GM10248 (cell line): ENCODE data around the gene PLEKHO1.
A peak's percentile ranks its signal among the peaks of the same experiment; 100 is the strongest.

Source experiments
- CTCF ChIA-PET: fragments of 300-600 bp; sonication (Branson Sonifier 250); formaldehyde crosslinking; extraction: SDS; loops from one replicate; lab custom pipeline; 2021; ENCODE audit warnings: antibody characterized with exemption; lab: Yijun Ruan, JAX
- POLR2A ChIA-PET: fragments of 350-650 bp; sonication (Branson Sonifier 250); formaldehyde crosslinking; extraction: SDS; loops from one replicate; lab custom pipeline; 2020; ENCODE audit warnings: antibody characterized with exemption; lab: Yijun Ruan, JAX
- DNase-seq: peaks from one replicate; pipeline ENCODE4 v3.0.0; 2012; ENCODE audit errors: extremely low spot score
- TF ChIP-seq, protein P1 (sequence below): IDR thresholded peaks from 2 replicates; pipeline ENCODE4 v1.5.1; 2012; ENCODE audit warnings: mild to moderate bottlenecking, low read depth; ENCODE audit errors: extremely low read depth, missing control alignments, control extremely low read depth

Gene PLEKHO1

DNA sequence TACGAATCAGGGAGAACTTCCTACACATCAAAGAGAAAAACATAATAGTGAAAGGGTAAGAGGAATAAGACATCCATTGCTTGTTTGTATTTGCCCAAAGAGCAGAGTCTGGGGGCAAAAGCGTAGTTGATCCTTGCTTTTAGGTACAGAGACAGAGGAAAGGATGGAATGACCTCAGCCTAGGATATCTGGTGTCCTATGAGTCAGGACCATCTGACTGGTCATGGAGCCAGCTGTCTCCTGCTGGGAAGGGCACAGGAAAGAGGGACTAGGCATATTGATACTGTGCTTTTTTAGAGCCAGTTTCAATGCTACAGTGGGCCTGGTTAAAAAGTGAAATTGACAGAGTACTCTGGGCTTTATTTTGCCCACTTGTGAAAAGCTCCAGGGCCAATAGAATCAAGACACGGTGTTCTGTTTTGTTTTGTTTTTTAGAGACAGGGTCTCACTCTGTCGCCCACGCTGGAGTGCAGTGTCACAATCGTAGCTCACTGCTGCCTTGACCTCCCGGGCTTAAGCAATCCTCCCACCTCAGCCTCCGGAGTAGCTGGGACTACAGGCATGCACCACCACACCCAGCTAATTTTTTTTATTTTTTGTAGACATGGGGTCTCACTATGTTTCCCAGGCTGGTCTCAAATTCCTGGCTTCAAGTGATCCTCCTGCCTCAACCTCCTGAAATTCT is 3.2 kb downstream of the PLEKHO1 start:
- no peak for DNase-seq
- ChIA-PET CTCF (interaction anchor here (1.2 to 7.3 kb wide), 4 partner anchors 11 to 266 kb away, joined by 4 to 82 read pairs (median 5); a partner anchor contains a TSS), POLR2A (interaction anchor here (4.4 kb wide), 1 partner anchor 8 kb away, joined by 25 read pairs; no protein-coding TSS in a partner anchor)
- TF ChIP-seq, protein P1, sequence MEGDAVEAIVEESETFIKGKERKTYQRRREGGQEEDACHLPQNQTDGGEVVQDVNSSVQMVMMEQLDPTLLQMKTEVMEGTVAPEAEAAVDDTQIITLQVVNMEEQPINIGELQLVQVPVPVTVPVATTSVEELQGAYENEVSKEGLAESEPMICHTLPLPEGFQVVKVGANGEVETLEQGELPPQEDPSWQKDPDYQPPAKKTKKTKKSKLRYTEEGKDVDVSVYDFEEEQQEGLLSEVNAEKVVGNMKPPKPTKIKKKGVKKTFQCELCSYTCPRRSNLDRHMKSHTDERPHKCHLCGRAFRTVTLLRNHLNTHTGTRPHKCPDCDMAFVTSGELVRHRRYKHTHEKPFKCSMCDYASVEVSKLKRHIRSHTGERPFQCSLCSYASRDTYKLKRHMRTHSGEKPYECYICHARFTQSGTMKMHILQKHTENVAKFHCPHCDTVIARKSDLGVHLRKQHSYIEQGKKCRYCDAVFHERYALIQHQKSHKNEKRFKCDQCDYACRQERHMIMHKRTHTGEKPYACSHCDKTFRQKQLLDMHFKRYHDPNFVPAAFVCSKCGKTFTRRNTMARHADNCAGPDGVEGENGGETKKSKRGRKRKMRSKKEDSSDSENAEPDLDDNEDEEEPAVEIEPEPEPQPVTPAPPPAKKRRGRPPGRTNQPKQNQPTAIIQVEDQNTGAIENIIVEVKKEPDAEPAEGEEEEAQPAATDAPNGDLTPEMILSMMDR: no peak

DNA sequence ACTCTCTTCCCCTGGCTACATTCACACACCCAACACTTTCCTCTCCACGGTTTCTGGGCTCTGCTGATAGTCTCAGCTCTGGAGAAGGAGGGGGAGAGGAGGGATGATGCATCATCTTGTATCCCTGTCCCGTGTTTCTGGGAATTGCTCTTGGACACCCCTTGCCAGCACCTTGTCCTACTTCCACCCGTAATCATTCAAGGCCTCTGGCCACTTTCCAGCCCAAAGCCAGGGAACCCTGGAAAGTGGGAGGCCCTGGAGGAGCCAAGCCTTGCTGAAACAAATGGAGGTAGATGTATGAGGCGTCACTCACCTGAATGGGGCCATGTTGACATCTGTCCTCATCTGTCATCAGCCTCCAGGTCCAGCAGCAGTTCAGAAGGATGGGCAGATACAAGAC is 4.4 kb downstream of the PLEKHO1 start:
- CTCF ChIA-PET: interaction anchor here (1.4 to 7.3 kb wide), 3 partner anchors 9 to 268 kb away, joined by 4 to 82 read pairs (median 5); a partner anchor contains a TSS
- DNase-seq: no peak
- TF ChIP-seq, protein P1: no peak
- POLR2A ChIA-PET: no interaction called here

DNA sequence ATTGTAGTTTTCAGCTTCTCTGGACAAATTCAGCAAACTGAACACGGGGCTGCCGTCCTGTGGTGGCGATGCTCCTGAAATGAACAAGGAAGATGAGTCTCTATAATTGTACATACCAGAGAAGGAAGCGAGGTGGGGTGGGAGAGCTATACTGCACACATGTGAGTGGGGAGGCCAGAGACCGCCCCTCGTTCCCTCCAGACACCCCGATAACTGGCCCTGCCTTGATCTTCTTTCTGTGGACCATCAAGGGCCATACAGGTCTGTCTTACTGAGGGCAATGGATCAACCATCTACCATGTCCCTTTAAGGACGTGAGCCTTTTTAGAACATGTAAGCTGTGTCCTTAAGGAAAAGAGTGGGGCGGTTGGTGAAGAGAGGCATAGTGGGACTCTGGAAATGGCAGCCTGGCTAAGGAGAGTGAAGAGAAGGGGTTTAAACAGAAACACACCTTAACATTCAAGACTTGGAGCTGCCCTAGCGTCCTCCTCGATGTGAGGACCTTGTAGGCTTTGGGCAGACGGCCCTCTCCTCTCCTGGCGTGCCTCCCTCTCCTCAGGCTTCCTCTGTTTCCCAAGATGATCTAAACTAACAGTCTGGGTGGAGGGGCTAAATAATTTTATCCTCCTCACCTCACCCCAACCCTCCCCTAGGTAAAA is 5.8 kb downstream of the PLEKHO1 start:
- ChIA-PET CTCF (interaction anchor here (0.8 to 7.3 kb wide), 6 partner anchors 8 to 156 kb away, joined by 3 to 82 read pairs (median 4); no protein-coding TSS in a partner anchor), POLR2A (no interaction called here)
- no peak for DNase-seq
- TF ChIP-seq, protein P1: no peak

DNA sequence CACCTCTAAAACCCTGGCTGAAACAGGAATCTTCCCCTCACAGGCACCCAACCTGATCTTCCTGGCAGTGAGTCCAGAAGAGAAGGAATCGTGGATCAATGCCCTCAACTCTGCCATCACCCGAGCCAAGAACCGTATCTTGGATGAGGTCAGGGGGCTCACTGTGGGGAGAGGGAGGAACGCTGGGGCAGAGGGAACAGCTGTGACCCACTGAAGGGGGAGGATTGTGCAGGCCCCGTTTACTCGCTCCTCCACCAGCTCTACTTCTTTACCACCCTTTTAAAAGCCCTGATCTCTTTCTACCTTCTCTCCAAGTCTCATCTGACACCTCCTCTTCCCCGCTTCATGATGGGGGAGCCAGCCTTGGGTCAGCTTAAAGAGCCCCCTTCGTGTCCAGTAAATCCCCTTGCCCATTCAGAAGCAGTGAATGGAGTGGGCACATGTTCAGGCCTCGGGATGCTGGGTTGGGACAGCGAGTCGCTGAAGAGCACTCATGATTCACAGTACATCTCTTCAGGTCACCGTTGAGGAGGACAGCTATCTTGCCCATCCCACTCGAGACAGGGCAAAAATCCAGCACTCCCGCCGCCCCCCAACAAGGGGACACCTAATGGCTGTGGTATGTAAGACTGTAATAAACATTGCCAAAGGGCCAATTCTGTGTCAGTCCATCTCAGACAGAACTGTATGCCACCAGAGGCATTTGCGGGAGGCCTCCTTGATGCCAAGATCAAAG is 7.3 kb downstream of the PLEKHO1 start:
- ChIA-PET POLR2A (no interaction called here), CTCF (interaction anchor here (0.6 to 2.6 kb wide), 8 partner anchors 8 to 84 kb away, joined by 3 to 11 read pairs (median 4); no protein-coding TSS in a partner anchor)
- DNase-seq: no peak
- TF ChIP-seq, protein P1: no peak

DNA sequence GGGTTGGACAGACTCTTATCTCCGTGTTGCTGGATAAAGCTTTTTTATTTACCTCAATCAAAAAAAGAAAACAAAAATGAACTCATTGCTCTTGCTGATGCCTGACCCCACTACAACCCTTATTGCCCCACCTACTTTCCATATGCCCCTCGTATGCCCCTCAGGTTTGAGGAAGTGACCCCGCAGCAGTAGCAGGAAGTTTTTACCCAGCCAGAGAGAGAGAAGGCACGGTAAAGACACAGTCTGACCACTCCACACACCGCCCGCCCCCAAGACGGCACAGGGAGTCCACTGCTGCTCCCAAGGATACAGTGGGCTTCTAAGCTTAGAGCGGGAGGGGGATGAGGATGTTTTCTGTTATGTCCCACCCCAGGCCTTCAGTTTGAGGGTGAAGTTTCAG is 9.8 kb downstream of the PLEKHO1 start:
- ChIA-PET POLR2A (interaction anchor here (0.7 to 5.2 kb wide), 3 partner anchors 10 to 273 kb away, joined by 4 to 29 read pairs (median 8); partner anchors contain the start of gene PLEKHO1), CTCF (interaction anchor here (0.6 to 14.0 kb wide), 6 partner anchors 8 to 198 kb away, joined by 3 to 247 read pairs (median 22); partner anchors contain the start of gene PLEKHO1)
- TF ChIP-seq, protein P1: no peak
- DNase-seq: peak; percentile 46
